Choroid plexus epithelial cell (primary cell): ENCODE results near the gene MOV10L1.

Source experiments
- DNase-seq: peaks from one replicate; pipeline ENCODE4 v3.0.0-alpha.2; 2010; ENCODE audit warnings: low read depth
- H3K4me3 ChIP-seq: 2 replicates; pipeline ENCODE4 v1.5.1; 2011; ENCODE audit warnings: low read depth, mild to moderate bottlenecking, control low read depth, low read length, moderate library complexity
- TF ChIP-seq, protein P1 (sequence below): conservative IDR thresholded peaks from 2 replicates; pipeline ENCODE4 v1.5.1; 2011; ENCODE audit warnings: low read depth, mild to moderate bottlenecking, control low read depth, inconsistent platforms, low read length, moderate library complexity

Gene MOV10L1

DNA sequence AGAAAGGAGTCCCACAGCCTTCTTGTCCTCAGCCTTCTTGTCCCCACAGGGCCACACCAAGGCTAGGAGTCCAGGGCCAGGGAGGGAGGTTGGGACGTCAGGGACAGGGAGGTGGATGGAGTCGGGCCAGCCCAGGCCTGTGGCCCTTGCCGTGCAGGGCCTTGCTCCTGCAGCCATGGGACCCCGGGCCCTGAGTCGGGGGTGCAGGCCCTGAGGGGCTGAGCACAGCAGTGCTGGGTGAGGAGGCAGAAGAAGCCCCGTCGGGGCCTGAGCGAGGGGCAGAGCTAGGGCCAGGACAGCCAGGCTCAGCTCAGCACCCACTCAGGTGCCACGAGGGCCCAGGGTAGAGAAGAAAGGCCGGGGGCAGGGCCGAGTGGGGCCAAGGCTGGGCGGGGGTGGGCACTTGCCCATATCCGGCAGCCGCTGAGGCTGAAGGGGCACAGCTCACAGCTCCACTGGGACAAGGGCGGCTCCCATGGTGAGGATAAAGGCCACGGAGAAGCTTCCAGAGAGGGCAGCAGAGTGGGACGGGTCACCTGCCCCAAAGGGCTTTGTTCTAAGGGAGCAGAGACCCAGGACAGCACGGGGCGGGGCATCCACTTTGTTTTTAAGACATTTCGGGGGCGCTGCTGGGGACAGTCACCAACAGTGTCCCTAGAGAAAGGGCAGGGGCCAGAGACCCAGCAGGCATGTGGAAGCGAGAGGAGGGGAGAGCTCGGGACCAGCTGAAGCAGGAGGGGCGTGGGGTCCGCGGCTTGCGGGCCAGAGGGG, 8.2 kb upstream of the MOV10L1 start:
- TF ChIP-seq, protein P1, sequence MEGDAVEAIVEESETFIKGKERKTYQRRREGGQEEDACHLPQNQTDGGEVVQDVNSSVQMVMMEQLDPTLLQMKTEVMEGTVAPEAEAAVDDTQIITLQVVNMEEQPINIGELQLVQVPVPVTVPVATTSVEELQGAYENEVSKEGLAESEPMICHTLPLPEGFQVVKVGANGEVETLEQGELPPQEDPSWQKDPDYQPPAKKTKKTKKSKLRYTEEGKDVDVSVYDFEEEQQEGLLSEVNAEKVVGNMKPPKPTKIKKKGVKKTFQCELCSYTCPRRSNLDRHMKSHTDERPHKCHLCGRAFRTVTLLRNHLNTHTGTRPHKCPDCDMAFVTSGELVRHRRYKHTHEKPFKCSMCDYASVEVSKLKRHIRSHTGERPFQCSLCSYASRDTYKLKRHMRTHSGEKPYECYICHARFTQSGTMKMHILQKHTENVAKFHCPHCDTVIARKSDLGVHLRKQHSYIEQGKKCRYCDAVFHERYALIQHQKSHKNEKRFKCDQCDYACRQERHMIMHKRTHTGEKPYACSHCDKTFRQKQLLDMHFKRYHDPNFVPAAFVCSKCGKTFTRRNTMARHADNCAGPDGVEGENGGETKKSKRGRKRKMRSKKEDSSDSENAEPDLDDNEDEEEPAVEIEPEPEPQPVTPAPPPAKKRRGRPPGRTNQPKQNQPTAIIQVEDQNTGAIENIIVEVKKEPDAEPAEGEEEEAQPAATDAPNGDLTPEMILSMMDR: no peak
- DNase-seq: no peak
- no peak overlapping the region for H3K4me3 ChIP-seq

DNA sequence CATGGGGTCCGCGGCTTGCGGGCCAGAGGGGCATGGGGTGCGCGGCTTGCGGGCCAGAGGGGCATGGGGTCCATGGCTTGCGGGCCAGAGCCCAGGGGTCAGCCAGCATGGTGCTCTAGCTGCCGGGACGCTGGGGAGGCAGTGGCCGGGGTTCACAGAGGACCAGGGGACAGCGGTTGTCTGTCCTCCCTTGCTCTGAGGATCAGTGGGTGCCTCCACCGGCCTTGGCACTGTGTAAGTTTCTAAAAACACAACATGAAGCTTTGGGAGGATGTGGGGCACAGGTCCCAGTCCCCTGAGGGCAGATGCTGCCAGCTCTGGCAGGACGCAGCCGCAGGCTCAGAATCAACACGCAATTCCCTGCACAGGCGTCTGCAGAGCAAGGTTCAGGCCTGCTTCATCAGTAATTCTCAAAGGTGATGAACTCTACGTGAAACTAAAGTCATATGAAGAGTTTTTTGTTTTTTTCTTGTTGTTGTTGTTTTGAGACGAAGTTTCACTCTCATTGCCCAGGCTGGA, 7.5 kb upstream of the MOV10L1 start:
- TF ChIP-seq, protein P1: no peak
- DNase-seq: no peak
- H3K4me3 ChIP-seq: no peak overlapping the region

DNA sequence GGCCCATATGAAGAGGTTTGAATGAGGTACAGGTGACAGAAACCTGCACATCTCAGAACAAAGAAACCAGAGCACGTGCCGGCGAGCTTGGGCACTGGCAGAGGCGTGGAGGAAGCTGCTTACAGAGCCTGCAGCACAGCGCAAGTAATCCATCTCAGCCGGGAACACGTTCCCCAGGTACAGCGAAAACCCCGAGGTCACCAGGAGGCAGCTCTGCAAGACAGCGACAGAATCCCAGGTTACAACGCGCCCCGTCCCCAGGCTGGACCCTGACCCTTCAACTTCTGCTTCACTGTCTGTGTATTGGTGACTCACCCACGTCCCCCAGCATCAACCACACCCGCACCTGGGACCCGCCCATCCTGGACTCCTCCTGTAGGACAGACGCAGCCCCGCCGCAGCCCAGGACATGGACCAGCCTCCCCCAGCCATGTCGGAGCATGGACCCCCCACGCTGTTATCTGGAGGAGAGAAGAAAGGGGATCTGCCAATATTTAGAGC, 6.8 kb upstream of the MOV10L1 start:
- H3K4me3 ChIP-seq: no peak overlapping the region
- DNase-seq: no peak
- TF ChIP-seq, protein P1: no peak

DNA sequence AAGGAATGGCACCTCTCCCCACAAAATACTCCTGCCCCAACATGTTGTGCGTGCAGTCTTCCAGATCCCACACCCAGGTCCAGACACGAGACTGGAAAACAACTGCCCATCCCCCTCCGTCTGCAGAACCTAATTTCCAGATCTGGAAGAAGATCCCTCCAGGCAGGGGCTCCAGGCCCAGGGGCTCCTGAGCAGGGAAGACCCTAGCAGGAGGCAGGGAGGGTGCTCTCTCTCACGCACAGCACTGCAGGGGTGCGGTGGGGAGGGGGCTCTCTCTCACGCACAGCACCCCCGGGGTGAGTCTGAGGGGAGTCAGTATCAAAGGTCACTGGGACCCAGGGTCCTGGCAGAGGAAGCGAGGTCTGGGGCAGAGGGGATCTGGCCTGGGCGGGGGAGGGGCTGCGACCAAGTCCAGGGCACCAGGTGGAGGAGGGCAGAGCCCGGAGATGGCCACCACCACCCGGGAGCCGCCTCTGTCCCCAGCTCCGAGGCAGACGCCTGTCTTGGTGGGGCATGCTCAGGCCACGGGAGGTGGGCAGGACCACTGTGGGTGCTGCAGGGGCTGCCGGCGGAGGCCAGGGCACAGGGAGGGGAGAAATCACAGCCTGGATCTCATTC, 6.2 kb upstream of the MOV10L1 start:
- TF ChIP-seq, protein P1: no peak
- H3K4me3 ChIP-seq: no peak overlapping the region
- DNase-seq: no peak

DNA sequence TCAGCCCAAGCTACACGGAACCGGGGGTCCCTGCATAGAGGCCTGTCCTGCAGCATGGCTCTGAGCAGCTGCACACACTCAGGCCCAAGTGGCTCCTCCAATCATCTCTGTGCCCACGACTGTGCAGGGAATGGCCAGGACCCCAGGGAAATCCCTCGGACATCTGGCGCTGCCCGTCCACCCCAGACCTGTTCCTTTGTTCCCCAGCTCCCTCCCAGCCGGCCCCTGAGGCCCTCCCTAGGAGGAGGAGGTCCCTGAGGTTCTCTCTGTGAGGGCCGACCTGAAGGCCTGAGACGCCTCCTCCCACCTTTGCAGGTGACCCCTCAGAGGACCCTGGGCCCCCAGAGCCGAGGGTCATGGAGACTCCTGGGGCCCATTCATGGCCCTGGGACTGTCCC, 5.7 kb upstream of the MOV10L1 start:
- H3K4me3 ChIP-seq: no peak overlapping the region
- DNase-seq: no peak
- TF ChIP-seq, protein P1: no peak

DNA sequence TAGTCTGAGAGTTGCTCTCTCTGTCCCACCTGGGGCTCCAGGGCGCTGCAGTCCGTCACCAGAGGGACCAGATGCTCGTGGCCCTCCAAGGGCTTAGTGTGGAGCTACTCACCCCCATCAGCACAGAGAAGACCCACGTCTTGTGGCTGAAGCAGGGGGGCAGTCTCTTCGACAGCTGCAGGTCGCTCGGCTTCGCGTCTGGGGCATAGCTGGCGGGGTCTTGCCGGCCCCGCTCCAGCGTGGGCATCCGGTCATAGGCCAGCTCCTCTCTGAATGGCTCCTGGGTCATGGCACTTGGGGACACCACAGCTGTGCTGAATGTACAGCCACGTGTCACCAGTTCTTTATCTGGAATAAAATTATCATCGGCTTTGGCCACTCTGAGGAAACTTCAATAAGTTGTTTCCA, 5.2 kb upstream of the MOV10L1 start:
- no peak overlapping the region for H3K4me3 ChIP-seq
- DNase-seq: no peak
- TF ChIP-seq, protein P1: no peak
